ENCODE results near the gene CARD11. TPM values are rescaled to one million over a fixed set of nuclear protein-coding genes. Genes with fewer than 3 reads are reported as not detected.

The CARD11 gene
- polyA plus RNA-seq = not detected in 2 replicates

DNA sequence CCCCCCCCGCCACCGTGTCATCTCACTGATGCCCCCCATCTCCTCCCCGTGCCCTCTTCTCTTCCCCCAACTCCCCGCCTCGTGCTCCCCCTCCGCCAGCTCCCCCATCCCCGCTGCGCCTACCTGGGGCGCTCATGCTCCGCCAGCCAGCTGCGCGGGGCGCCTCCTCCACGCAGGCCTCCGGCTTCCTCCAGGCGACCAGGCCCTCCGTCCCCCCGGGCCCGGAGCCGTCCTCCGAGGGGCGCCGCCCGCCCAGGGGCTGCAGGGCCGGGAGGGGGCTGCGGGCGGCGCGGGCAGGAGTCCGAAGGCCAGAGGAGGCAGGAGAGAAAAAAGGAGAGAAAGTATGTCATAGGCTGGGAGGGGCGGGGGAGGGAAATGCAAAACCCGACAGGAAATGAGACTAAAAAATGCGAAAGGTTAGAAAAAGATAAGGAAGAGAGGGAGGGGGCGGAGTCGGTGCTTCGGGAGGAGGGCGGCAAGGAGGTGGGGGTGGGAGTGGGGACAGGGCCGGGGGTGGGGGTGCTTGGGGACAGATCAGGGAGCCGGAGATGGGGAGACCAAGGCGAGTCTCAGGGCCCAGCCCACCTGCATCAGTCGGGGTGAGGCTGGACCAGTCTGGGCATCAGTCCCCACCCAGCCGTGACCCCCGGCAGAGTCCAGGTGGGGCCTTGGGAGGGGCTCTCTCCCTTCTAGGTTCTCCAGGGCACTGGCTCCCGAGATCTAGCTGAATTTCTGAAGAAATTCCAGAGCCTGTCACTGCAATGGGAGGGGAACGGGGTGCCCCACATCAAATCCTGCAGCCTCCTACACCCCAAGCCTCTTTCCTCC is at the start of gene CARD11:
CARD11 (minus strand) TSS at position 324 of the 828 bp plus-strand sequence. CDS start 85,361 bp downstream, outside the sequence.

Other genes with a start within 250 kb of the CARD11 start
- gene GNA12, start 199.6 kb downstream of the CARD11 start, polyA plus RNA-seq = 1.3 and 3.1 TPM in 2 replicates

Measured in Purkinje cell (primary cell).